GM10266 (cell line): ENCODE measurements around the gene LURAP1L.

Experiments
- DNase-seq: peaks from one replicate; pipeline ENCODE4 v3.0.0; 2012; ENCODE audit errors: extremely low spot score
- TF ChIP-seq, protein P1 (sequence below): IDR thresholded peaks from 2 replicates; pipeline ENCODE4 v1.5.1; 2012; ENCODE audit warnings: mild to moderate bottlenecking, low read depth; ENCODE audit not compliant: control insufficient read depth, insufficient read depth; ENCODE audit errors: missing control alignments

The LURAP1L gene

GRCh38 chr9:12798066-12798770, 23.4 kb downstream of the LURAP1L start:
- TF ChIP-seq, protein P1, sequence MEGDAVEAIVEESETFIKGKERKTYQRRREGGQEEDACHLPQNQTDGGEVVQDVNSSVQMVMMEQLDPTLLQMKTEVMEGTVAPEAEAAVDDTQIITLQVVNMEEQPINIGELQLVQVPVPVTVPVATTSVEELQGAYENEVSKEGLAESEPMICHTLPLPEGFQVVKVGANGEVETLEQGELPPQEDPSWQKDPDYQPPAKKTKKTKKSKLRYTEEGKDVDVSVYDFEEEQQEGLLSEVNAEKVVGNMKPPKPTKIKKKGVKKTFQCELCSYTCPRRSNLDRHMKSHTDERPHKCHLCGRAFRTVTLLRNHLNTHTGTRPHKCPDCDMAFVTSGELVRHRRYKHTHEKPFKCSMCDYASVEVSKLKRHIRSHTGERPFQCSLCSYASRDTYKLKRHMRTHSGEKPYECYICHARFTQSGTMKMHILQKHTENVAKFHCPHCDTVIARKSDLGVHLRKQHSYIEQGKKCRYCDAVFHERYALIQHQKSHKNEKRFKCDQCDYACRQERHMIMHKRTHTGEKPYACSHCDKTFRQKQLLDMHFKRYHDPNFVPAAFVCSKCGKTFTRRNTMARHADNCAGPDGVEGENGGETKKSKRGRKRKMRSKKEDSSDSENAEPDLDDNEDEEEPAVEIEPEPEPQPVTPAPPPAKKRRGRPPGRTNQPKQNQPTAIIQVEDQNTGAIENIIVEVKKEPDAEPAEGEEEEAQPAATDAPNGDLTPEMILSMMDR: no peak
- DNase-seq: no peak

DNA sequence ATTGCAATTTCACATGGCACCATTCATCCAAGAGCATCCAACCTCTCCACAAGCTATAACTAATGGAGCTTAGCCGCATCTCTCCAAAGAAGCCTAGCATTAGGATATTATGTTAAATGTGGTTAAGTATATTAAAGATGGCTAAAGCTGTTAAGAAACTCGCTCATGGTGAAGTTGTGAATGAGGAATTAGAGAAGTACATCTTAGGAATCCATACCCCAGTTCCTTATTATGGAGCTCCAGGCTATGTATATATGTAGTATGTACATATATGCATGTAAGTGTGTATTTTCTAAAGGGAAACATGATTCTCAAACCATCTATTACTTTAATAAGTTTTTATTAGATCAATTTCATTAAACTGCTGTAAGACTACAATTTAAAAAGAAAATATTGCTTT, 26.4 kb downstream of the LURAP1L start:
- TF ChIP-seq, protein P1: no peak
- DNase-seq: no peak

DNA sequence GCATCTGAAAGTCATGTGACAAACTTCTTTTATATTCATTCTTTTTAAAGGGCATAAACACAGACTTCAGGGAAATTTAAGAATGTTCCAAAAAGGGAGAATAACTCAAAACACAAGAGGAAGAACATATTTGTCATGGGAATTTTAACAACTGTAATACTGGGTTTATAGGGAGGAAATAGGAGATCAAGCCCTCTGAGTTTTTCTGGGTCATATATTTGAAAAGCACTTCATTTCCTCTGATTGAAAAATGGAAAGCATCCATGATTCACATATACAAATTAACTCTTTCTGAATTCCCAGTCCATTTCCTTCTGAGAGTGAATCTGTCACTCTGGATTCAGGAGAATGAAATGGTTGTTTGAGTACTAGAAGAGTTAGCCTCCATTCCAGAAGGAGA, 26.8 kb downstream of the LURAP1L start:
- TF ChIP-seq, protein P1: no peak
- no peak for DNase-seq

DNA sequence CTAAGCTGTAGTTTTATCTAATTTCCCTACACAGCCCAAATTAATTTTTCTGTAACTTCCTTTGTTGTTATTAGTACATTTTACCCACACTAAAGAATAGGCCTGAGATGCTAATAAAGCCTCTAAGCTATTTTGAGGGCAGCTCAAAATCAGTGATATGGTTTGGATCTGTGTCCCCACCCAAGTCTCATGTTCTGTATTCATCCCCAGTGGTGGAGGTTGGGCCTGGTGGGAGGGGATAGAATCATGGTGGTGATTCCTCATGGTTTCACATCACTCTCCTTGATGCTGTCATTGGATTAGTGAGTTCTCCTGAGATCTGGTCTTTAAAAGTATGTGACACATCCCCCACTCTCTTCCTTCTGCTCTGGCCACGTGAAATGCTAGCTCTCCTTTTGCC, 27.3 kb downstream of the LURAP1L start:
- DNase-seq: no peak
- TF ChIP-seq, protein P1: no peak

DNA sequence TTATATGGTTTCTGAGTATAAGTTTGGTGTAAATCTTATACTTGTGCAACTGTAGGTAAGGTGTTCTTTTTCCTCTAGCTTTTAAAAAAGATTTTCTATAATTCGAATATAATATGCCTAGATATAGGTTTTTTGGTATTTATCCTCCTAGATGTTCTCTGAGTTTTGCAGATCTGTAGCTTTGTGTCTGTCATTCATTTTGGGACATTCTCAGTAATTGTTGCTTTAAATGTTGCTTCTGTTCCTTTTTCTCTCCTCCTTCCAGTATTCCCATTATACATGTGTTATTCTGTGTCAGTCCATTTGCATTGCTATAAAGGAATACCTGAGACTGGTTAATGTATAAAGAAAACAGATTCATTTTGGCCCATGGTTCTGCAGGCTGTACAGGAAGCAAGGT, 33.7 kb downstream of the LURAP1L start:
- TF ChIP-seq, protein P1: no peak
- no peak for DNase-seq

- DNase-seq: no peak
- TF ChIP-seq, protein P1: no peak
These were observed 34.9 kb downstream of the LURAP1L start for GRCh38 chr9:12809720-12810119.

- TF ChIP-seq, protein P1: no peak
- DNase-seq: no peak
These were observed 37.1 kb downstream of the LURAP1L start for GRCh38 chr9:12811935-12812334.
